MM.1S (cell line): ENCODE measurements around the gene TACC2.

ENCODE experiments used
- DNase-seq: peaks from one replicate; pipeline ENCODE4 v3.0.0-alpha.2; 2015
- H2AFZ ChIP-seq: fragments of 300-600 bp; sonication (generic); 2 replicates; pipeline ENCODE4 v1.6.0; 2016; ENCODE audit warnings: antibody characterized with exemption, low read length
- H3F3A ChIP-seq: fragments of 300-600 bp; sonication (generic); 2 replicates; pipeline ENCODE4 v1.6.1; 2016; ENCODE audit warnings: mild to moderate bottlenecking, antibody characterized with exemption, low read length, moderate library complexity, mixed read lengths; ENCODE audit not compliant: insufficient read depth
- H3K27ac ChIP-seq: fragments of 300-600 bp; sonication (generic); 2 replicates; pipeline ENCODE4 v1.5.1; 2016; ENCODE audit warnings: mild to moderate bottlenecking, low read length
- H3K27me3 ChIP-seq: fragments of 300-600 bp; sonication (generic); replicated peaks from 2 replicates; pipeline ENCODE4 v1.6.0; 2016; ENCODE audit warnings: low read length; ENCODE audit not compliant: insufficient read depth
- H3K36me3 ChIP-seq: fragments of 300-600 bp; sonication (generic); replicated peaks from 2 replicates; pipeline ENCODE4 v1.6.1; 2016; ENCODE audit warnings: mild to moderate bottlenecking, low read length, mixed read lengths; ENCODE audit not compliant: insufficient read depth
- H3K4me1 ChIP-seq: fragments of 300-600 bp; sonication (generic); 2 replicates; pipeline ENCODE4 v1.6.1; 2016; ENCODE audit warnings: low read length, mixed read lengths
- H3K4me2 ChIP-seq: fragments of 300-600 bp; sonication (generic); 2 replicates; pipeline ENCODE4 v1.6.0; 2016; ENCODE audit warnings: low read depth, low read length
- H3K4me3 ChIP-seq: fragments of 300-600 bp; sonication (generic); 2 replicates; pipeline ENCODE4 v1.5.1; 2016; ENCODE audit warnings: low read length, mixed read lengths
- H3K79me2 ChIP-seq: fragments of 300-600 bp; sonication (generic); 2 replicates; pipeline ENCODE4 v1.6.1; 2016; ENCODE audit warnings: mixed run types, low read length, mixed read lengths
- H3K9ac ChIP-seq: fragments of 300-600 bp; sonication (generic); 2 replicates; pipeline ENCODE4 v1.6.1; 2016; ENCODE audit warnings: low read length, mixed read lengths
- H3K9me2 ChIP-seq: fragments of 300-600 bp; sonication (generic); replicated peaks from 2 replicates; pipeline ENCODE4 v1.6.1; 2016; ENCODE audit warnings: mild to moderate bottlenecking, low read length, mixed read lengths; ENCODE audit not compliant: insufficient read depth
- H3K9me3 ChIP-seq: fragments of 300-600 bp; sonication (generic); replicated peaks from 2 replicates; pipeline ENCODE4 v1.6.1; 2016; ENCODE audit warnings: mild to moderate bottlenecking, low read length, mixed read lengths; ENCODE audit not compliant: insufficient read depth
- H4K20me1 ChIP-seq: fragments of 300-600 bp; sonication (generic); 2 replicates; pipeline ENCODE4 v1.6.1; 2016; ENCODE audit warnings: mild to moderate bottlenecking, low read length, moderate library complexity, mixed read lengths; ENCODE audit not compliant: insufficient read depth
- CTCF ChIP-seq: fragments of 300-600 bp; sonication (generic); IDR thresholded peaks from 2 replicates; pipeline ENCODE4 v1.5.1; 2016; ENCODE audit warnings: antibody characterized with exemption, low read length, mixed read lengths
- EZH2 ChIP-seq: fragments of 300-600 bp; sonication (generic); optimal IDR thresholded peaks from 2 replicates; pipeline ENCODE3; 2017; ENCODE audit warnings: low read depth, mild to moderate bottlenecking, antibody characterized with exemption, low read length, mixed read lengths
- EZH2phosphoT487 ChIP-seq: fragments of 300-600 bp; sonication (generic); IDR thresholded peaks from 2 replicates; pipeline ENCODE4 v1.6.1; 2018; ENCODE audit warnings: antibody characterized with exemption, low read length

The TACC2 gene

GRCh38 chr10:122018491-122018890 is 29.5 kb downstream of the TACC2 start:
- H3K9me2 ChIP-seq: no peaks in the 10 kb centered on the region
- DNase-seq: no peak
- H3K4me3 ChIP-seq: peak overlapping the region; percentile 58
- H3F3A ChIP-seq: peaks cover 6% of the 10 kb centered on the region
- 0 out of 2 replicates have a peak, but pooled peaks cover 3% of the 10 kb centered on the region for H3K4me1 ChIP-seq
- H3K79me2 ChIP-seq: no peaks in the 10 kb centered on the region
- H3K9ac ChIP-seq: no peak overlapping the region; the same call in 1 of the 2 replicates
- no peak overlapping the region for H3K27ac ChIP-seq
- H3K4me2 ChIP-seq: peak overlapping the region; percentile 83
- H4K20me1 ChIP-seq: no peaks in the 10 kb centered on the region
- peak overlapping the region; percentile 84 for H2AFZ ChIP-seq
- no peaks in the 10 kb centered on the region for H3K27me3 ChIP-seq
- no peaks in the 10 kb centered on the region for H3K36me3 ChIP-seq
- TF ChIP-seq EZH2 (no peak), CTCF (no peak), EZH2phosphoT487 (no peak)
- no peaks in the 10 kb centered on the region for H3K9me3 ChIP-seq

- Histone ChIP-seq H3K4me1 (0 out of 2 replicates have a peak, but pooled peaks cover 3% of the 10 kb centered on the region), H3K27me3 (no peaks in the 10 kb centered on the region), H4K20me1 (no peaks in the 10 kb centered on the region), H3K36me3 (no peaks in the 10 kb centered on the region), H3K4me2 (peak overlapping the region; percentile 83), H3K9me2 (no peaks in the 10 kb centered on the region), H2AFZ (peak overlapping the region; percentile 84), H3F3A (peaks cover 6% of the 10 kb centered on the region), H3K27ac (peak overlapping the region; percentile 52; the same call in 1 of the 2 replicates), H3K79me2 (no peaks in the 10 kb centered on the region), H3K9me3 (no peaks in the 10 kb centered on the region), H3K9ac (peak overlapping the region; percentile 44; the same call in 1 of the 2 replicates), H3K4me3 (peak overlapping the region; percentile 58)
- DNase-seq: peak; percentile 61
- TF ChIP-seq EZH2phosphoT487: no peak
- TF ChIP-seq EZH2: no peak
- no peak for TF ChIP-seq CTCF
Measured at GRCh38 chr10:122018951-122019413, 30.0 kb downstream of the TACC2 start.

GRCh38 chr10:122019414-122019975 is 30.5 kb downstream of the TACC2 start:
- peak; percentile 49 for DNase-seq

More at GRCh38 chr10:122019414-122019975, 30.5 kb downstream of the TACC2 start:
- Histone ChIP-seq H3K9me3 (no peaks in the 10 kb centered on the region), H3K27ac (peak overlapping the region; percentile 52; the same call in 1 of the 2 replicates), H3K79me2 (no peaks in the 10 kb centered on the region), H3K4me3 (peak overlapping the region; percentile 58), H3F3A (peaks cover 6% of the 10 kb centered on the region), H3K9ac (peak overlapping the region; percentile 44; the same call in 1 of the 2 replicates), H3K9me2 (no peaks in the 10 kb centered on the region), H3K4me1 (0 out of 2 replicates have a peak, but pooled peaks cover 3% of the 10 kb centered on the region), H3K4me2 (peak overlapping the region; percentile 83), H3K36me3 (no peaks in the 10 kb centered on the region), H3K27me3 (no peaks in the 10 kb centered on the region), H2AFZ (peak overlapping the region; percentile 84), H4K20me1 (no peaks in the 10 kb centered on the region)
- TF ChIP-seq EZH2 (no peak), CTCF (no peak), EZH2phosphoT487 (no peak)
